ENCODE measurements around the gene DFFB.

The DFFB gene

DNA sequence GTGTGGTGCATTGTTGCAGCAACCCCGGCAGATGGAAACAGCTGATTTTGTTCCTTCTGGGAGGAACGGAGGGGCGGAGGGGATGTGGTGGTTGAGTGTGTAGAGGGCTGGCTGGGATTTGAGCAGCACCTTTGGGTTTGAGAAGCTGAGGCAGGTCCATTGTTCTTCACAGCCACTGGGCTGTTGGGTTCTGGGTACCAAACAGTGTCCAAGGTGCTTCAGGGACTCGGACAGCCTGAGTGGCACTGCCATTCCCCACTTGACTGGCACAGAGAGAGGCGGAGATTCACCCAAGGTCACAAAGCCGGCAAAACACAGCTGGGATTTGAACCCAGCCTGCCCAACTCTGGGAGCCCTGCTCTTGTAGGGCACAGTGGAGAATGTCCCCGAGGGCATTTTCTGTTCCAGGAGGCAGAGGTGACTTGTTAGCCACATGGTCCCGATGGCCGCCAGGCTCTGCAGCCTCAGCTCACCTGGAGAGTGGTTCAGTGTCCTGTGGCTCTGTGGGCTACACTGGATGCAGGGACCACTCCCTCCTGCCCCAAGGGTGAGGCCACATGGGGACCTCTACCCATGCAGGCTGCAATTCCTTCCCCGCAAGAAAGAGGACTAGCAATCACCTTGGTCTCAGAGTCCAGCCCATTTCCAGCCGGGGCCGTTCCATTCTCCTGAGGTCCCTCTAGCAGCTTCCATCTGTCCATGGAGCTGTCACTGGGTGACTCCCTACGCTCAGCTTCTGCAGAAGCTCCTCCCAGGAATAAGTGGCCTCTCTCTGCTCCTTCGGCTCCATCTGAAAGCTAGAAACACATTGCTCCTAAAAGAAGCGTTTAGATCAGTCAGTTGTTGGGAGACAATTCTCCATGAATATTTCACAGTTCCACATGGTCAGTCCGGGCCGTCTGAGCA is 74.0 kb downstream of the DFFB start:
- Histone ChIP-seq H3K9me3 (peaks cover 0 to 2% (median 0%) of the 10 kb centered on the region in 3 donors), H3K36me3 (no peaks in the 10 kb centered on the region), H3K4me3 (no peak overlapping the region), H3K27me3 (peaks cover 0 to 31% of the 10 kb centered on the region in 2 donors), H3K4me1 (no peaks in the 10 kb centered on the region), H3K27ac (no peak overlapping the region)
- intact Hi-C loops (cut with DNase I; ENCODE audit: low total_unique reads), result no loop called here
- DNase-seq, result no peak
- TF ChIP-seq, protein P1, sequence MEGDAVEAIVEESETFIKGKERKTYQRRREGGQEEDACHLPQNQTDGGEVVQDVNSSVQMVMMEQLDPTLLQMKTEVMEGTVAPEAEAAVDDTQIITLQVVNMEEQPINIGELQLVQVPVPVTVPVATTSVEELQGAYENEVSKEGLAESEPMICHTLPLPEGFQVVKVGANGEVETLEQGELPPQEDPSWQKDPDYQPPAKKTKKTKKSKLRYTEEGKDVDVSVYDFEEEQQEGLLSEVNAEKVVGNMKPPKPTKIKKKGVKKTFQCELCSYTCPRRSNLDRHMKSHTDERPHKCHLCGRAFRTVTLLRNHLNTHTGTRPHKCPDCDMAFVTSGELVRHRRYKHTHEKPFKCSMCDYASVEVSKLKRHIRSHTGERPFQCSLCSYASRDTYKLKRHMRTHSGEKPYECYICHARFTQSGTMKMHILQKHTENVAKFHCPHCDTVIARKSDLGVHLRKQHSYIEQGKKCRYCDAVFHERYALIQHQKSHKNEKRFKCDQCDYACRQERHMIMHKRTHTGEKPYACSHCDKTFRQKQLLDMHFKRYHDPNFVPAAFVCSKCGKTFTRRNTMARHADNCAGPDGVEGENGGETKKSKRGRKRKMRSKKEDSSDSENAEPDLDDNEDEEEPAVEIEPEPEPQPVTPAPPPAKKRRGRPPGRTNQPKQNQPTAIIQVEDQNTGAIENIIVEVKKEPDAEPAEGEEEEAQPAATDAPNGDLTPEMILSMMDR (IDR thresholded peaks at IDR 0.05), result no peak

DNA sequence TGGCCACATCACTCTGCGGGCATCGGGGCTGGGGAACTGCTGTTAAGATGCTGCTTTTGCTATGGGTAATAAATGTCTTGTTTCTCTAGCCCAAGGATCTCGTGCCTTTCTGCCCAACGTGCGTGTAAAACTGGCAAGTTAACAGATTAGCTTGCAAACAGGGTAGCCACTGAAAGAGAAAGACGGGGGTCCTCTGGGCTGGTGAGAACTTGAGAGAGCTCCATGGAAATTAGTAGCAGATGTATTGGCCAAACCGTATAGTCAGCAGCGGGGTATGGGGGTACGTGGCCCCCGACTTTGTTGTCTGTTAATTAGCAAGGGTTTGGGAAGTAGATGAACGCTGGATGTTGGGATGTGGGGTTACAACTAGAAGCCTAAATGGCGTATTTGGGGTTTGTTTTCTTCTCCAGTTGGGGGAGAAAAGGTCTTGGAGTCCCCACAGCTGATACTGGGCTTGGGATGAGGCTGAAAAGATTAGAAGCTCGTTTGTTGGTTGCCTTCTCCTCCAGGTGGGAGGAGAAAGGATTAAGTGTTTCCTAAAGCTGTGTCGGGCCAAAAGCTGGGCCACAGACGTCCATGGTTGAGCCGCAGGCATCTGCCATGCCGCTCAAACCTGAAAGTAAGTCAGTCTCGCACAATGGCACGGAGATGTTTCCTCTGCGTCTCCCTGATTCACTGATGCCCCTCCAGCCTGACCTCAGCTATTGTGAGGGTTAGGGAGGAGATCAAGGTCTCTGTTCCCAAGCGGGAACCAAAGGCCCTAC is 75.1 kb downstream of the DFFB start:
- DNase-seq, result no peak
- H3K9me3 ChIP-seq, result peaks cover 0 to 7% (median 2%) of the 10 kb centered on the region in 3 donors
- TF ChIP-seq, protein P1 (IDR thresholded peaks at IDR 0.05), result no peak
- H3K27me3 ChIP-seq, result peaks cover 0 to 29% of the 10 kb centered on the region in 2 donors
- no peak overlapping the region for H3K4me3 ChIP-seq
- no peak overlapping the region for H3K27ac ChIP-seq
- intact Hi-C loops (cut with DNase I; ENCODE audit: low total_unique reads), result no loop called here
- no peaks in the 10 kb centered on the region for H3K36me3 ChIP-seq
- no peaks in the 10 kb centered on the region for H3K4me1 ChIP-seq
